Osteocyte (in vitro differentiated cells): ENCODE measurements around the gene TNFAIP8L3. TPM values are rescaled to one million over a fixed set of nuclear protein-coding genes. Genes with fewer than 3 reads are reported as not detected.
"Not testable (repeated sequence)": the region's sequence is repeated elsewhere in the genome, so short reads cannot be mapped to it uniquely, and the experiment has no call there.

Experiments used
- DNase-seq: peaks from one replicate; pipeline ENCODE4 v3.0.0; 2021; ENCODE audit warnings: mixed read lengths; ENCODE audit not compliant: unreplicated experiment; ENCODE audit errors: extremely low spot score
- H3K27ac Mint-ChIP-seq: one replicate; pipeline ENCODE4 v1.8.0; 2021; ENCODE audit warnings: mild to moderate bottlenecking, mixed read lengths; ENCODE audit not compliant: unreplicated experiment
- H3K27me3 Mint-ChIP-seq: one replicate; pipeline ENCODE4 v1.8.0; 2021; ENCODE audit warnings: mixed read lengths; ENCODE audit not compliant: unreplicated experiment
- H3K36me3 Mint-ChIP-seq: one replicate; pipeline ENCODE4 v1.8.0; 2021; ENCODE audit warnings: mixed read lengths; ENCODE audit not compliant: unreplicated experiment
- H3K4me1 Mint-ChIP-seq: one replicate; pipeline ENCODE4 v1.8.0; 2021; ENCODE audit warnings: mixed read lengths; ENCODE audit not compliant: unreplicated experiment
- H3K4me3 Mint-ChIP-seq: one replicate; pipeline ENCODE4 v1.8.0; 2021; ENCODE audit warnings: mild to moderate bottlenecking, moderate library complexity, mixed read lengths; ENCODE audit not compliant: unreplicated experiment
- H3K9me3 Mint-ChIP-seq: one replicate; pipeline ENCODE4 v1.8.0; 2021; ENCODE audit warnings: mixed read lengths; ENCODE audit not compliant: unreplicated experiment
- CTCF ChIP-seq: fragments of 200-600 bp; sonication (generic); IDR thresholded peaks from 2 replicates; pipeline ENCODE4 v1.5.0; 2021; ENCODE audit warnings: antibody characterized with exemption, mild to moderate bottlenecking, moderate library complexity
- long read RNA-seq: library from polyadenylated mRNA; unstranded; transcript quantifications from one replicate; pipeline ENCODE4 v2.0.0, GENCODE V29; 2021
- total RNA-seq: library from RNA; stranded (reverse); gene quantifications from 2 replicates; pipeline ENCODE4 v1.2.1, GENCODE V29; 2021

TNFAIP8L3 gene
- 0.31 and 0.35 TPM in 2 replicates for total RNA-seq
- long read RNA-seq = 0 reads

GRCh38 chr15:51094606-51095569 lies at the start of gene TNFAIP8L3:
TSS of gene TNFAIP8L3 (minus strand) at chr15:51094906. CDS start at chr15:51094595, 311 bp downstream.
- H3K27ac Mint-ChIP-seq = no peak within 1 kb of the TSS
- peaks cover 7% of the 10 kb centered on the region for H3K4me1 Mint-ChIP-seq
- TF ChIP-seq CTCF = no peak
- no peaks in the 10 kb centered on the region for H3K36me3 Mint-ChIP-seq
- H3K9me3 Mint-ChIP-seq = no peaks in the 10 kb centered on the region
- peaks cover 79% of the 10 kb centered on the region for H3K27me3 Mint-ChIP-seq
- H3K4me3 Mint-ChIP-seq = peak within 1 kb of the TSS; percentile 70
- DNase-seq = no peak

- Mint-ChIP-seq H3K4me1 (peaks cover 5% of the 10 kb centered on the region), H3K27ac (no peak overlapping the region), H3K27me3 (peaks cover 36% of the 10 kb centered on the region), H3K4me3 (no peak overlapping the region), H3K9me3 (peaks cover 3% of the 10 kb centered on the region), H3K36me3 (no peaks in the 10 kb centered on the region)
- TF ChIP-seq CTCF = no peak
- no peak for DNase-seq
Measured at GRCh38 chr15:51144021-51144532, 49.4 kb upstream of the TNFAIP8L3 start.

- not testable (repeated sequence) for H3K4me1 Mint-ChIP-seq, H3K4me3 Mint-ChIP-seq, DNase-seq, H3K36me3 Mint-ChIP-seq, H3K9me3 Mint-ChIP-seq, H3K27ac Mint-ChIP-seq
- H3K27me3 Mint-ChIP-seq = peaks cover 33% of the 10 kb centered on the region
Measured at GRCh38 chr15:51140347-51140746, 45.6 kb upstream of the TNFAIP8L3 start.

GRCh38 chr15:51139091-51139490 lies 44.4 kb upstream of the TNFAIP8L3 start:
- Mint-ChIP-seq H3K9me3 (peaks cover 3% of the 10 kb centered on the region), H3K4me3 (no peak overlapping the region), H3K27ac (no peak overlapping the region), H3K36me3 (no peaks in the 10 kb centered on the region), H3K27me3 (peaks cover 30% of the 10 kb centered on the region), H3K4me1 (peaks cover 4% of the 10 kb centered on the region)
- no peak for TF ChIP-seq CTCF
- DNase-seq = no peak

GRCh38 chr15:51137880-51138430 lies 43.2 kb upstream of the TNFAIP8L3 start:
- Mint-ChIP-seq H3K36me3 (no peaks in the 10 kb centered on the region), H3K9me3 (peaks cover 3% of the 10 kb centered on the region), H3K4me3 (no peak overlapping the region), H3K27me3 (peaks cover 22% of the 10 kb centered on the region), H3K27ac (no peak overlapping the region), H3K4me1 (peaks cover 12% of the 10 kb centered on the region)
- TF ChIP-seq CTCF = no peak
- no peak for DNase-seq
